GM12875 (cell line): Measurements from ENCODE around the gene KIF21A.
"Not testable (repeated sequence)": the region's sequence is repeated elsewhere in the genome, so short reads cannot be mapped to it uniquely, and the experiment has no call there.

Experiments used
- H3K4me3 ChIP-seq: one replicate; pipeline ENCODE4 v1.5.1; 2011; ENCODE audit warnings: low read depth, low read length, control low read depth
- TF ChIP-seq, protein P1 (sequence below): IDR thresholded peaks from 2 replicates; pipeline ENCODE4 v1.5.1; 2011; ENCODE audit warnings: low read depth, mild to moderate bottlenecking, control low read depth, inconsistent platforms, low read length, moderate library complexity, borderline replicate concordance; ENCODE audit not compliant: insufficient read depth

KIF21A gene

GRCh38 chr12:39443081-39443928 is at the start of gene KIF21A:
KIF21A (minus strand) TSS chr12:39443120; CDS start chr12:39442970, 150 bp downstream.
- TF ChIP-seq, protein P1, sequence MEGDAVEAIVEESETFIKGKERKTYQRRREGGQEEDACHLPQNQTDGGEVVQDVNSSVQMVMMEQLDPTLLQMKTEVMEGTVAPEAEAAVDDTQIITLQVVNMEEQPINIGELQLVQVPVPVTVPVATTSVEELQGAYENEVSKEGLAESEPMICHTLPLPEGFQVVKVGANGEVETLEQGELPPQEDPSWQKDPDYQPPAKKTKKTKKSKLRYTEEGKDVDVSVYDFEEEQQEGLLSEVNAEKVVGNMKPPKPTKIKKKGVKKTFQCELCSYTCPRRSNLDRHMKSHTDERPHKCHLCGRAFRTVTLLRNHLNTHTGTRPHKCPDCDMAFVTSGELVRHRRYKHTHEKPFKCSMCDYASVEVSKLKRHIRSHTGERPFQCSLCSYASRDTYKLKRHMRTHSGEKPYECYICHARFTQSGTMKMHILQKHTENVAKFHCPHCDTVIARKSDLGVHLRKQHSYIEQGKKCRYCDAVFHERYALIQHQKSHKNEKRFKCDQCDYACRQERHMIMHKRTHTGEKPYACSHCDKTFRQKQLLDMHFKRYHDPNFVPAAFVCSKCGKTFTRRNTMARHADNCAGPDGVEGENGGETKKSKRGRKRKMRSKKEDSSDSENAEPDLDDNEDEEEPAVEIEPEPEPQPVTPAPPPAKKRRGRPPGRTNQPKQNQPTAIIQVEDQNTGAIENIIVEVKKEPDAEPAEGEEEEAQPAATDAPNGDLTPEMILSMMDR: peak; percentile 89
- H3K4me3 ChIP-seq: peak within 1 kb of the TSS; percentile 90

GRCh38 chr12:39490500-39491282 is 47.8 kb upstream of the KIF21A start:
- H3K4me3 ChIP-seq: no peak overlapping the region
- TF ChIP-seq, protein P1: no peak

- H3K4me3 ChIP-seq: no peak overlapping the region
- TF ChIP-seq, protein P1: no peak
Observed at GRCh38 chr12:39483597-39483996, 40.7 kb upstream of the KIF21A start.

GRCh38 chr12:39483042-39483441 is 40.1 kb upstream of the KIF21A start:
- TF ChIP-seq, protein P1: no peak
- H3K4me3 ChIP-seq: no peak overlapping the region

DNA sequence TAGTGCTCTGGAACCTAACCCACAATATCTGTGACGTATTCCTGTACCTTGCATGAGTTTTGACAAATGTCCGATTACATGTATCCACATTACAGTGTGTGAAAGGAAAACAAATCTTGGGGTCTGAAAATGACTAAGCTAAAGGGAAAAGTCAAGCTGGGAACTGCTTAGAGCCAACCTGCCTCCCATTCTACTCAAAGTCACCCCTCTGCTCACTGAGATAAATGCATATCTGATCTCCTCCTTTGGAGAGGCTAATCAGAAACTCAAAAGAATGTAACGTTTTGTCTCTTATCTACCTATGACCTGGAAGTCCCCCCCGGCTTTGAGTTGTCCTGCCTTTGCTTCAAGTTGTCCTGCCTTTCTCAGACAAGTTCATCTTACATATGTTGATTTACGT is 34.0 kb upstream of the KIF21A start:
- no peak overlapping the region for H3K4me3 ChIP-seq
- TF ChIP-seq, protein P1: no peak

GRCh38 chr12:39476121-39476520 is 33.2 kb upstream of the KIF21A start:
- TF ChIP-seq, protein P1: no peak

DNA sequence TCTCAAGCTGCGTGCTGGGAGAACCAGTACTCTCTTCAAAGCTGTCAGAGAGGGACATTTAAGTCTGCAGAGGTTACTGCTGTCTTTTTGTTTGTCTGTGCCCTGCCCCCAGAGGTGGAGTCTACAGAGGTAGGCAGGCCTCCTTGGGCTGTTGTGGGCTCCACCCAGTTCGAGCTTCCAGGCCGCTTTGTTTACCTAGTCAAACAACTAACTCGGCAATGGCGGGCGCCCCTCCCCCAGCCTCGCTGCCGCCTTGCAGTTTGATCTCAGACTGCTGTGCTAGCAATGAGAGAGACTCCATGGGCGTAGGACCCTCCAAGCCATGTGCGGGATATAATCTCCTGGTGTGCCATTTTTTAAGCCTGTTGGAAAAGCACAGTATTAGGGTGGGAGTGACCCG is 32.2 kb upstream of the KIF21A start:
- H3K4me3 ChIP-seq: not testable (repeated sequence)

More at GRCh38 chr12:39476121-39476520, 33.2 kb upstream of the KIF21A start:
- no peak overlapping the region for H3K4me3 ChIP-seq
